ENCODE results near the gene PLA2G2C.

GRCh38 chr1:20187103-20187812, 940 bp upstream of the PLA2G2C start:
- TF ChIP-seq, protein P1, sequence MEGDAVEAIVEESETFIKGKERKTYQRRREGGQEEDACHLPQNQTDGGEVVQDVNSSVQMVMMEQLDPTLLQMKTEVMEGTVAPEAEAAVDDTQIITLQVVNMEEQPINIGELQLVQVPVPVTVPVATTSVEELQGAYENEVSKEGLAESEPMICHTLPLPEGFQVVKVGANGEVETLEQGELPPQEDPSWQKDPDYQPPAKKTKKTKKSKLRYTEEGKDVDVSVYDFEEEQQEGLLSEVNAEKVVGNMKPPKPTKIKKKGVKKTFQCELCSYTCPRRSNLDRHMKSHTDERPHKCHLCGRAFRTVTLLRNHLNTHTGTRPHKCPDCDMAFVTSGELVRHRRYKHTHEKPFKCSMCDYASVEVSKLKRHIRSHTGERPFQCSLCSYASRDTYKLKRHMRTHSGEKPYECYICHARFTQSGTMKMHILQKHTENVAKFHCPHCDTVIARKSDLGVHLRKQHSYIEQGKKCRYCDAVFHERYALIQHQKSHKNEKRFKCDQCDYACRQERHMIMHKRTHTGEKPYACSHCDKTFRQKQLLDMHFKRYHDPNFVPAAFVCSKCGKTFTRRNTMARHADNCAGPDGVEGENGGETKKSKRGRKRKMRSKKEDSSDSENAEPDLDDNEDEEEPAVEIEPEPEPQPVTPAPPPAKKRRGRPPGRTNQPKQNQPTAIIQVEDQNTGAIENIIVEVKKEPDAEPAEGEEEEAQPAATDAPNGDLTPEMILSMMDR (IDR thresholded peaks at IDR 0.05): peak in 2 of 4 experiments; percentile 5 to 33
- TF ChIP-seq POLR2AphosphoS5 (IDR thresholded peaks at IDR 0.05) (peak; percentile 13), POLR2A (IDR thresholded peaks at IDR 0.05) (no peak), EP300 (IDR thresholded peaks at IDR 0.05) (no peak)
